GM18498 (cell line): ENCODE measurements around the gene NUAK2.

Experiments used
- ATAC-seq: cut with Tn5 transposase; IDR thresholded peaks from one replicate; pipeline ENCODE4 v1.9.1; 2021; ENCODE audit warnings: mild to moderate bottlenecking, moderate library complexity; ENCODE audit not compliant: unreplicated experiment

The NUAK2 gene

GRCh38 chr1:205348554-205349487 is 27.3 kb upstream of the NUAK2 start:
- ATAC-seq = no peak

DNA sequence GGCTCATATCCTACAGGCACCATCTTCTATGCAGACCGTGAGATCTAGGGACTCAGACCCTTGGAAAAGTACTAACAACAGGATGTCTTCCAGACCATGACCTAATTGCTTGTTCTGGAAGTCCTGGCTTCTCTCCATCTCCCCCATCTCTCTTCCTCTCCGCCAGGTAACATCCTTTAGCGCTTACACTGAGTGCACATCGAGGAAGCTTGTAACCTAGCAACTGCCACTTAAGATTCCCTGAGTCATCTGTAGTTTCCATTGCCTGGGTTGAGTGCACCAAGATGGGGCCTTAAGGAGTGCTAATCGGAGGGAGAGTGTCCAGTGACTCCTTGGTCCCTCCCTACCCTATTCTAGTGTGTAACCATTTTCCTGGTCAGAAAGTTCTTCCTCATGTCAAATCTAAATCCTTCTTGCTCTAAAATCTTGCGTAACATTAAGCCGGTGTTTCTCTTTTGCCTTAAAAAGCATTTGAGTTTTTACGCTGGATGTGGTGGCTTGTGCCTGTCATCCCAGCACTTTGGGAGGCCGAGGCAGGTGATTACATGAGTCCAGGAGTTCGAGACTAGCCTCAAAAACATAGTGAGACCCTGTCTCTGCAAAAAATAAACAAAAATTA is 25.5 kb upstream of the NUAK2 start:
- no peak for ATAC-seq

- no peak for ATAC-seq
Observed at GRCh38 chr1:205345761-205346160, 24.2 kb upstream of the NUAK2 start.

DNA sequence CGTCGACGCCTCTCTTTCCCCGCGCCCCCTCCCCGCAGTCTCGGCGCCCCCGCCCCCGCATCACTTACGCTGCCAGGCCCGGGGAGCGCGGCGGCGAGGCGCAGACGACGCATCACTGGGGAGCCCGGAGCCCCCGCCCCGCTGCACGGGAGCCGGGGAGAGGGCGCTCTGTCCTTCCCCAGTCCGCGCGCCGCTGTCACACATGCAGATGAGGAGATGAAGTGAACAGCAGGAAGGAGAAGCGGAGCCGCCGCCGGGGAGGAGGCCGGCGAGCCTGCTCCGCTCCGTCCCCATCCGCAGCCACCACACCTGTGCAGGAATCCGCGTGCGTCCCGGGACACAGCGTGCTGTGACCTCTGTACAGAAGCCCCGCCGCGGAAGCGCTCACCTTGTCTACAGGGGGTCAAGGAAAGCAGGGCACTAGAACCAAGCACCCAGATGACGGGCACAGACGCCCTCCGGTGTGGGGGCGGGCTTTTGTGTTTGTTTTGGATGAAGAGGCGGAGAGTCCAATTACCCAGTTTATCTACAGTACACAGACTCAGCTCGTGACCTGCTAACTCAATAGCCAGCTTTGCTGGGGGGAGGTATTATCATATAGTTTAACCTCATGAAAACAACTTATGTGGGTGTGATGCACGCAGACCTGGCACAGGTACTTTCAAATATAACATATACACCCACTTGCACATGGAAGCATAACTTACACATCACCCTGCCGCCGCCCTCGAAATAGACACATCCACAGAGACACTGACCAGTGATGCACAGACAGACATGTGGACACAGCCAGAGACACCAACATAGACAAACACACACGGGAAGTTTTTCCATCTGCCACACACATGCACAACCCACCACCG is 22.8 kb upstream of the NUAK2 start:
- no peak for ATAC-seq

DNA sequence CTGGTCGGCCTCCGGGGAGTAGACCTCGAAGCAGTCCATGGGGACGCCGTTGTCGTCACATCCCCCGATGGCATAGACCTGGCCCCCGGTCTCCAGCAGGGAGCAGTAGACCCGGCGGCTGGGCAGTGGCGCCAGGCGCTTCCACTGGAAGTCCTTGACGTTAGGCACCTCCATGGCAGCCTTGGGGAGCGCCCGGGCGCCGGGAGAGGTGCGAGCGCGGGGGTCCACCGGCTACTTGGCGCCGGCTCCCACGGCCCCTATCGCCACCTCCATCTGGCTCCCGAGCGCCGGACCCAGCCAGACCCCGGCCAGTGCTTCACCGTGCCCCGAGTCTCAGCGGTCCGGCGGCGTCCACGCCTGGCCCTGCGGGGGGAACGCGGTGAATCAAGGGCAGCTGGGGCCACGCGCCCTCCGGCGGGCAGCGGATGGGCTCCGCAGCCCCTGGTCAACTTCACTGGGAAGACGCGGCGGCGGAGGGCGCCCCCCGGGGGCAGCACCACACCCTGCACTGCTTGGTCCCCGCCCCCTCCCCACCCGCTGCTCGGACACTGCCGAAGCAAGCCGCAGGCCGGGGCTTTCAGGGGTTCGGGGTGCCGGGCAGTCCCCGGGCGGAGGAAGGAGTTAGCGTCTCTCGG is 22.0 kb upstream of the NUAK2 start:
- no peak for ATAC-seq

- ATAC-seq = no peak
Observed at GRCh38 chr1:205342986-205343385, 21.4 kb upstream of the NUAK2 start.

- no peak for ATAC-seq
Observed at GRCh38 chr1:205340676-205341075, 19.1 kb upstream of the NUAK2 start.

- ATAC-seq = no peak
Observed at GRCh38 chr1:205339717-205340116, 18.2 kb upstream of the NUAK2 start.

GRCh38 chr1:205339197-205339702 is 17.7 kb upstream of the NUAK2 start:
- no peak for ATAC-seq

GRCh38 chr1:205338011-205338410 is 16.5 kb upstream of the NUAK2 start:
- ATAC-seq = no peak

DNA sequence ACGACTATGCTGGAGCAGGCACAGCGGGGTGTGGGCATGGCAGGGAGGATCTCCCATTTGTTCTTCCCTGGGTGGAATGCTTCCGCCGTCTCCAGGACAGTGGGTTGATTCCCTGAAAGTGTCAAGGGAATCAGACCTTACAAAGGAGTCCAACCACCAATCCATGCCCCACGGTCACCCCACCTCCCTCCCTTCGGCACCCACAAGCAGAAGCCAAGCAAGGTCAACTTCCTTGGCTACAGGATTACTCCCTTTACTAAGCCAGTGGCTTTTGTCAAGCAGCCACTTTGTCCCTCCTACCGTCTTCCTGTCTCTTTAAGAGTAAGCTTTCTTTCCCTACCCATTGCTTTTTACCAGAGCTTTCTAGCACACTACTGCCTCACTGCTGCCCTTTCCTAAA is 15.9 kb upstream of the NUAK2 start:
- ATAC-seq = no peak

GRCh38 chr1:205335692-205336091 is 14.1 kb upstream of the NUAK2 start:
- no peak for ATAC-seq

DNA sequence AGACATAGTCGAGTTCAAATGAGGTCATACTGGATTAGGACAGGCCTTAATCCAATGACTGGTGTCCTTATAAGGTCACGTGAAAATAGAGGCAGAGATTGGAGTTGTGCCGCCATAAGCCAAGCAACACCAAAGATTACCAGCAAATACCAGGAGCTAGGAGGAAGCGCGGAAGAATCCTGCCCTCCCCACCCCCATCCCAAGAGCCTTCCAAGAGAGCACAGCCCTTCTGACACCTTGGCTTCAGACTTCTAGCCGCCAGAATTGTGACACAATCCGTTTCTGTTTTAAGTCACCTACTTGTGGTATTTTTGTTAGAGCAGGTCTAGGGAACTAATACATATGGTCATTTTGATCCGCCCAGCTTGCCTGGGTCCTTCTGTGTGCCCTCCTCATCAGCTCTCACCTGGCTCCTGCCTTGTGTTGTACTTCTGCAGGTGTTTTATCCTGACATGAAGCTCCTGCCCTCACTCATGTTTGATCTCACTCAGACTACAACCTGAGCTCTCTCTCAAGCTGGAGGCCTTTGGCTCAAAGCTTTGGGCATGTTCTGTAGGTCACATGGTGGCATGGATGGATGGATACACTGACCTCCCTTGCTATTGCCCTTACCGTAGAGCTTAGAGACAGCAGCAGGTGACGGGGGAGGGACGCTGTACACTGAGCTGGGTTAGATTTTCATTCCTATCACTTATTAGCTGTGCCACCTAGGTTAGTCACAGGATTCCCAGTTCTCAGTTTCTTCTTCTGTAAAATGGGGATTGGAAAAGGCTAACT is 10.7 kb upstream of the NUAK2 start:
- ATAC-seq = no peak

GRCh38 chr1:205330150-205330549 is 8.6 kb upstream of the NUAK2 start:
- no peak for ATAC-seq

DNA sequence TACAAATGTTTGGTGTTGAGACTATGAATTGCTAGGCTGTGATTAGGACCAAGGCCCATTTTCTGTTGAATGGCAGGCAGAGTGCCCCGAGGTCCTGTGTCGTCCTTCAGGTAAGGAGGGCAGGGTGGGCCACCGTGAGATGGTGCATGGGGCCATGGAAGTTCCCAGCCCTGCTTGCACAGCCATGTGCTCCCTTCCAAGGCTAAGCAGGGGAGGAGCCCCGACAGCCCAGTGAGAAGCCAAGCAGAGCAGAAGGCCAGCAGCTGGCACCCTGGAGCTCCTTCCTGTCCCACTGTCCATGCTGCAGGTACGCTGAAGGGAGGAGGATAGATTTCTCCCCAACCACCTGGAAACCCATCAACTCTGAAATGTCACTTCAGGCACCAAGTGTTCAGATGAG is 8.2 kb upstream of the NUAK2 start:
- no peak for ATAC-seq

GRCh38 chr1:205328476-205328875 is 6.9 kb upstream of the NUAK2 start:
- ATAC-seq = no peak

- ATAC-seq = no peak
Observed at GRCh38 chr1:205326812-205327466, 5.4 kb upstream of the NUAK2 start.

DNA sequence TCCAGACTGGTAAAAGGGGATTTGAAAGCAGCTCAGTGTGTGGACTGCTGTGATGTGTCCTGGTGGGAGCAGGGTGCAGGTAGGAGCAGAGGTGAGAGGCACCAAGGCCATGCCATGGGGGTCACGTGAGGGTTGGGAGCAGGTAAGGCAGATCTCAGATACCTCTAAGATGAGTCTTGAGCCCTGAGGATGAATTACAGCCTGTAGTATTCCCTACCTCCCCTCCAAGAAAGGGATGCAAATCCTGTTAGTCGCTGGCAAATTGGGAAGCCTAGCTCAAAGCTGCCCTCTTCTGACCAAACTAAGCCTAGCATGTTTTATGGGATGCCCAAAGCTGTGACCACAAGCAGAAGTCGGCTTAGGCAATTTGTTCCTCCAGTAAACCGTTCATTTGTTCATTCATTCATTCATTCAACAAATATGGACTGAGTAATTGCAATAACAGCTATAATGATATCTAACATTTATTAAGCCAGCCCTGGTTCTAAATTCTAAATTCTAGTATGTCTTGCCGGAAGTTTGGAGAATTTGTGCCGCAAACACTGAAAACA is 3.9 kb upstream of the NUAK2 start:
- ATAC-seq = no peak

DNA sequence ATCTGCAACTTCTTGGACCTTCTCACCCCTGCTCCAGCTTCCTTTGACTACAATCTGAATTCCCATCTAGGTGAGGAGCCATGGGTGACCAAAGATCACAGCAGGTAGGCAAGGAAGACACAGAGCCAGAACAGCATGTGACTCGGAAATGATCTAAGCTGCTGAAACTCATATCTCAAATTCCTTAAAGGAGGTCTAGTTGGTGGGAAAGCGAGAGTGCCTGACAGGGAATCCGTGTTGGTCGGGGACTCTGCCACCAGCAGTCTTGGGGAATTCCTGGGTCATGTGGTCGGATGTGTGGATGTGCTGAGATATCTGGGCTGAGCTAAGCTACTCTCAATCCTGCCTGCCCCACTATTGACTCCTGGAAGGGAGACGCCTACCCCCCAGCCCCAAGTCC is 3.2 kb upstream of the NUAK2 start:
- no peak for ATAC-seq
